Liver (tissue), 3 donors: ENCODE data around the gene SRXN1.

Source experiments
- ATF3 ChIP-seq: IDR thresholded peaks from 2 replicates; pipeline ENCODE4 v1.6.1; 2016; ENCODE audit warnings: antibody characterized with exemption
- CTCF ChIP-seq: fragments of 150-350 bp; IDR thresholded peaks from 2 replicates; pipeline ENCODE4 v1.5.1; 2017; ENCODE audit warnings: improper control_type of control experiment, low read depth, low read length; ENCODE audit not compliant: missing input control
- EGR1 ChIP-seq, 2 donors: IDR thresholded peaks; 2 replicates each; pipeline ENCODE4 v1.6.1; 2016 to 2018; ENCODE audit warnings: antibody characterized with exemption in 2 of 2, low read depth in 2 of 2
- HNF4G ChIP-seq: IDR thresholded peaks from 2 replicates; pipeline ENCODE4 v1.6.1; 2016; ENCODE audit warnings: antibody characterized with exemption
- MAX ChIP-seq: IDR thresholded peaks from 2 replicates; pipeline ENCODE4 v1.6.1; 2016; ENCODE audit warnings: antibody characterized with exemption
- RAD21 ChIP-seq, 2 donors: IDR thresholded peaks; 2 replicates each; pipeline ENCODE4 v1.6.1; 2016; ENCODE audit warnings: antibody characterized with exemption in 2 of 2, mild to moderate bottlenecking in 2 of 2
- REST ChIP-seq: IDR thresholded peaks from 2 replicates; pipeline ENCODE4 v1.6.1; 2016; ENCODE audit warnings: antibody characterized with exemption, mild to moderate bottlenecking
- RXRA ChIP-seq, 2 donors: IDR thresholded peaks; 2 replicates each; pipeline ENCODE4 v1.6.1; 2017 to 2018; ENCODE audit warnings: antibody characterized with exemption in 2 of 2, mild to moderate bottlenecking in 1 of 2
- YY1 ChIP-seq: IDR thresholded peaks from 2 replicates; pipeline ENCODE4 v1.6.1; 2016; ENCODE audit warnings: antibody characterized with exemption, mild to moderate bottlenecking
- donor health status: healthy.
- donor health status: healthy.

- no peak for TF ChIP-seq CTCF
- no peak for TF ChIP-seq YY1
- no peak for TF ChIP-seq REST
- TF ChIP-seq ATF3, result no peak
- no peak for TF ChIP-seq MAX
- TF ChIP-seq RXRA (IDR thresholded peaks at IDR 0.05), result no peak
- no peak for TF ChIP-seq HNF4G
- no peak for TF ChIP-seq RAD21 (IDR thresholded peaks at IDR 0.05)
- TF ChIP-seq EGR1 (IDR thresholded peaks at IDR 0.05; ENCODE audit: low read depth in 2 of 2), result no peak
Measured at GRCh38 chr20:611047-611842, 41.8 kb downstream of the SRXN1 start.
